T-helper 2 cell treated with Interferon-gamma antibody and Interleukin-4, amounts not matched to agents 100 ng/mL and 5 ng/mL, for 36 hours (primary cell): Measurements from ENCODE around the gene TUBGCP3. TPM values are rescaled to one million over a fixed set of nuclear protein-coding genes. Genes with fewer than 3 reads are reported as not detected.
"Not testable (repeated sequence)": the region's sequence is repeated elsewhere in the genome, so short reads cannot be mapped to it uniquely, and the experiment has no call there.

Experiments used
- intact Hi-C: fragments of 100-400 bp; cut with micrococcal nuclease; formaldehyde crosslinking; loops from one replicate; pipeline ENCODE4 v1.15.1; 2023
- total RNA-seq: library from RNA; stranded (reverse); gene quantifications from 2 replicates; pipeline ENCODE4 v1.2.3, GENCODE V29; 2022

The TUBGCP3 gene, protein sequence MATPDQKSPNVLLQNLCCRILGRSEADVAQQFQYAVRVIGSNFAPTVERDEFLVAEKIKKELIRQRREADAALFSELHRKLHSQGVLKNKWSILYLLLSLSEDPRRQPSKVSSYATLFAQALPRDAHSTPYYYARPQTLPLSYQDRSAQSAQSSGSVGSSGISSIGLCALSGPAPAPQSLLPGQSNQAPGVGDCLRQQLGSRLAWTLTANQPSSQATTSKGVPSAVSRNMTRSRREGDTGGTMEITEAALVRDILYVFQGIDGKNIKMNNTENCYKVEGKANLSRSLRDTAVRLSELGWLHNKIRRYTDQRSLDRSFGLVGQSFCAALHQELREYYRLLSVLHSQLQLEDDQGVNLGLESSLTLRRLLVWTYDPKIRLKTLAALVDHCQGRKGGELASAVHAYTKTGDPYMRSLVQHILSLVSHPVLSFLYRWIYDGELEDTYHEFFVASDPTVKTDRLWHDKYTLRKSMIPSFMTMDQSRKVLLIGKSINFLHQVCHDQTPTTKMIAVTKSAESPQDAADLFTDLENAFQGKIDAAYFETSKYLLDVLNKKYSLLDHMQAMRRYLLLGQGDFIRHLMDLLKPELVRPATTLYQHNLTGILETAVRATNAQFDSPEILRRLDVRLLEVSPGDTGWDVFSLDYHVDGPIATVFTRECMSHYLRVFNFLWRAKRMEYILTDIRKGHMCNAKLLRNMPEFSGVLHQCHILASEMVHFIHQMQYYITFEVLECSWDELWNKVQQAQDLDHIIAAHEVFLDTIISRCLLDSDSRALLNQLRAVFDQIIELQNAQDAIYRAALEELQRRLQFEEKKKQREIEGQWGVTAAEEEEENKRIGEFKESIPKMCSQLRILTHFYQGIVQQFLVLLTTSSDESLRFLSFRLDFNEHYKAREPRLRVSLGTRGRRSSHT
- total RNA-seq: 68.2 and 68.4 TPM in 2 replicates

DNA sequence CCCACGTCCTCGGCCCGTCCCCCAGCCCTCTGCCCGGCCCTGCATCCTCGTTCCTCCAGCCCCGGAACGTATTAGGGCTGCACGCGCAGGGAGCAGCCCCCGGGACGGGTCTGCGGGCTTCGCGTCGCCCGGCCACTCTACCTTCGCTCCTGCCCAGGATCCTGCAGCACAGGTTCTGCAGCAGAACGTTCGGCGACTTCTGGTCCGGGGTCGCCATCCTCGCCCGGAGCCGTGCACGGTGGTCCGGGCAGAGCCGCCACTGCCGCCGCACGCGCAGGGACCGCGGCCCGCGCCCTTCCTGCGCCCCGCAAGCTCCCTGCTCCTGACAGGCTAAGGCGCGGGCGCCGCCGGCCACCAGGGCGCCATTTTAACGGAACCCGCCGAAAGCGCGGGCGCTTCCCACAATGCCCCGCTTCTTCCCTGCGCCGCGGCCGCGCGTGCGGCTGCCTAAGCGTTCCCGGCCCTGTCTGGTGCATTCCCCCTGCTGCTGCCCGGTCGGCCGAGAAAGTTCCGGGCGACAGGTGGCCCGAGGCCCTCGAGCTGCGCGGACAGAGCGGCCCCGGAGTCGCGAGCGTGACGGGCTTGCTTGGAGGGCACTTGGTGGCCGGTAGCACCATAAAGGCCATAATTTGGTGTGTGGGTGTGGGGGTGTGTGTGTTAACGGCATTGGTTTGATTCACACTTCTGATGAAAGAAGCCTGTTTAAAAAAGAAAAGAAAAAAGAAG lies at the start of gene TUBGCP3:
TUBGCP3 (minus strand) TSS at position 390 of the 726 bp plus-strand sequence; CDS start at position 217, 173 bp downstream.
- intact Hi-C loops: loop anchor here (1.0 to 10.0 kb wide), 5 partner anchors 18 to 1873 kb away; partner anchors contain the start of genes ING1 and LAMP1

DNA sequence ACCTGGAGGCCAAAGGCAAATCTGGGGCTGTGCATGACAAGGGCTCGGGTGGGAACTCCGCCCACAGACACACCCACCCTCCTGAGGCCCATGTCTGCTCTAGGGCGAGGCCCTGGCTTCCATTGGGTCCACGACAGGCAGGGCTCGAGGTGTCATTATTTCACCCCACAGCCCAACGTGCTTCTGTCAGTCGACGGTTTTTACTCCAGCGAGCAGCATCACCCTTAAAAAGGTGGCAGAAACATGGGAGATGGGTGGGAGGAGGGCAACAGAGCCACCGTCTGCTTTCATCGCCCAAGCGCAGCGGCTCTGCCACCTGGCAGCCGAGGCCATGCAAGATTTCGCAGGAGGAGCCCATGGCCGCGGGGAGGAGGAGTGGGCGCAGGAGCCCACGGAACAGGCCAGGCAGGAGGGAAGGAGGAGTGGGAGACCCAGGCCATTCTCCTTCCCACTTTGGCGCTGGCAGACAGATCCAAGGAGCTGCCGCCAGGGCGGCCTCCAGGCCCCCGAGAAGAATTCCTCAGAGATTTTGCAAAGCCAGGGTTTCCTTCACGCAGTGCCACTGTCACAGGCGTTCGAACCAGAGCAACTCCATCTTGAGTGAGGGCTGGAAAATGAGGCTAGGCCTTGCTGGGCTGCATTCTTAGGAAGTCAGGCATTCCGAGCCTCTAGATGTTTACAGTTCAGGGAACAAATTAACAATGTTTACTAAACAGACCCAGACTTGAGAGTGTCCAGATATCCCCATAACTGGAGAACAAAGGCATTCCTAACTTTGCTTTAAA lies 49.3 kb upstream of the TUBGCP3 start:
- intact Hi-C loops: no loop called here

DNA sequence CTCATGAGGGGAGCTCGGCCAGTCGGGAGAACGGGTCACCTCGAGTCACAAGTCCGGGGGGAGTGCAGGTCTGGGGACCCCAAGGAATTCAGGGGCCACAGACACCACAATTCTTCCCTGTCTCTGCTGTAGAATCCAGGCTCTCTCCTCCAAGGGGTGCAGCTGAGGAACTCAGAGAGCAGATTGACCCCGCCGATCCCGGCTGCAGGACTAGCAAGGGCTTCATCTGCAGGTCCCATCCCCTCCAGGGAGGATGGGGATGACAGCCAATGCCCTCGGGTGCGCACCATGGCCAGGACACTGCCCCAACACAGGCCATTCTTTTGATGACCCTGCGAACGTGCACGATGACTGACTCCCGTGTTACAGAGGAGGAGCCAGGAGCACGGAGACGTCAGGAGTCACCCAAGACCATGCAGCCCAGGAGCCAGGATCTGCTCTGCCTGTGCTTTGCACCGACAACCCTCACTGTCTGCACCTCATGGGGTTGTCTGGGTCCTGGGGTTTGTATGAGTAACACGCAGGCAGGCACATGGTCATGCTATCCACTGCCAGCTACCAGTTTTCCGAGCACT lies 48.5 kb upstream of the TUBGCP3 start:
- intact Hi-C loops: no loop called here

DNA sequence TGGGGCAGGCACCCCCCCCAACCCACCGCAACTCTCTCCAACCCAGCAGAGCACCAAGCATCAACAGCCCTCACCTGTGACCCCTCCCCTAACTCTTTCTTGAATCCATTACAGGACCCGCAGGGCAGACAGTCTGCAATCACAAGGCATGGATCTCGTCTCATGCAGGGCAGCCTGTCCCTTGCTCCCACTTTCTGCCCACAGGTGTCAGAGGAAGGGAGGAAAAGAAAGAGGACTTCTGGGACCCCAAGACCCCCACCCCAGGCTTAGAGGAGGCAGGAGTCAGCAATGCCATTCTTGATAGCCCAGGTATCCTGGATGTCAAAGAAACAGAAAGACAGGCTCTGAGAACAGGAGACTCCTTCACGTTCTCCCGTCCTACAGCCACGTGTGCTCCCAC lies 47.4 kb upstream of the TUBGCP3 start:
- intact Hi-C loops: no loop called here

DNA sequence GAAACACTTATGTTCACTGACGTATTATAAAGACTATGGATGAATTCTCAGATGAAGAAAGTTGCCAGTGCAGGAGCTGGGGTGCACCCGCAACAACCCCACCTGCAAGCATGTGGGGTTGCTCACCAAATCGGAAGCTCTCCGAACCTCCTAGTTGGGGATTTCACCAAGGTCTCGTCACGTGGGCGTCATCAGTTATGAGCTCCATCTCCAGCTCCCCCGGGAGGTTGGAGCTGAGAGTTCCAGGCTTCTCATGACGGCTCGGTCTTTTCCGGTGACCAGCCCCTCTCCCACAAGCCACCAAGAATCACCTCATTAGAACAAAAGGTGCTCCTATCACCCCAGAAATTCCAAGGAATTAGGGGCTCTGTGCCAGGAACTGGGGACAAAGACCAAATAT lies 46.1 kb upstream of the TUBGCP3 start:
- intact Hi-C loops: no loop called here

DNA sequence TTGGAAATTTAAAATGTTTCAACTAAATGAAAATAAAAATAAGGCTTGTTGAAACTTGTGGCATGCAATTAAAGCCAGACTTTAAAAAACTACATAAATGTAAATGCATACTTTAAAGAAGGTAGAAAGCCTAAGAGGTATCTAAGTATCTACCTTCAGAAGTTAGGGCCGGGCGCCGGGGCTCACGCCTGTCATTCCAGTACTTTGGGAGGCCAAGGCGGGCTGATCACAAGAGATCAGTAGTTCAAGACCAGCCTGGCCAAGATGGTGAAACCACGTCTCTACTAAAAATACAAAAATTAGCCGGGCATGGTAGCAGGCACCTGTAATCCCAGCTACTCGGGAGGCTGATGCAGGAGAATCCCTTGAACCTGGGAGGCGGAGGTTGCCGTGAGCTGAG lies 42.3 kb upstream of the TUBGCP3 start:
- intact Hi-C loops: not testable (repeated sequence)

DNA sequence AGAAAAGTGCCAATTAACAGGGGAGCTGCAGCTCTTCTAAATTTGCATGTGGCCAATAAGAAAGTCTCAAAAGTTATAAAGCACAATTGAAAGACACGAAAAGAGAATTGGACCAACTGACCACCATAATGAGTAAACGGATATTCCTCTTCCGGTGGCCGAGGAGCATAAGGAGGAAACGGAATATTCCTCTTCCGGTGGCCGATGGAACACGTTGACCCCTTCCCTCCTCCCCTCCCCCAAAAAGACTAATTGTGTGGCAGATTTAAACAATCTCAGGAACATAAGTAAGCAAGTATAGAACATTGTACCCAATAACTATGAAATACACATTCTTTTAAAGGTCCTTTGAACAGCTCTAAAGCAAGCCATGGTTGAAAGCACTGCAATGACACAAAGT lies 41.2 kb upstream of the TUBGCP3 start:
- intact Hi-C loops: no loop called here

DNA sequence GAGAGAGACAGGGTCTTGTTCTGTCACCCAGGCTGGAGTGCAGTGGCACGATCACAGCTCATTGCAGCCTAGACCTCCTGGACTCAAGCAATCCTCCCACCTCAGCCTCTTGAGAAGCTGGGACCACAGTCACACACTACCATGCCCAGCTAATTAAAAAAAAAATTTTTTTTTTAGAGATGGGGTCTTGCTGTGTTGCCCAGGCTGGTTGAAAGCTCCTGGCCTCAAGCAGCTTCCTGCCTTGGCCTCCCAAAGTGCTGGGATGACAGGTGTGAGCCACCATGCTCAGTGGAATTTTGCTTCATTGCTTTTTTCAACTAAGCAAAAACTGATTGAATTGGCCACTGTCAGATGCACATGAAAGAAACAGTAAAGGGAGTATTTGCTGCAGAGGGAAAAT lies 39.7 kb upstream of the TUBGCP3 start:
- intact Hi-C loops: not testable (repeated sequence)

DNA sequence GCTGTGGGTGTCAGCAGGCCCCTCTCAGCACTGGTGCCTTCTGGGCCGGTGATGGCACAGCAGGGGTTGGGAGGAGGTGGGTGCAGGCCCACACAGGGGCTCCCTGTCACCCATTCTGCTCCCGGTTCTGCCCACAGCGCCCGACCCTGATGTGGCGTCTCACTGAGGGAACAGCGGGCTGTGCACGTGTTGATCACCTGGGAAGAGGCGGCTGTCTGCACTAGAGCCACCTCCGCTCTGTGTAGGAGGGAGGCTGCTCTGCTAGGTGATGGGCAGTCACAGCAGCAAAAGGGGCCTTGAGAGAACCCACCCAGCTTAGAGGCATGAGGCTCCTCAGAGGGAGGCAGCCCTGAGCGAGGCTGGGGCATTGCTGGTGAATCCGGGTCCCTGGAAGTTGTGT lies 39.2 kb upstream of the TUBGCP3 start:
- intact Hi-C loops: no loop called here

DNA sequence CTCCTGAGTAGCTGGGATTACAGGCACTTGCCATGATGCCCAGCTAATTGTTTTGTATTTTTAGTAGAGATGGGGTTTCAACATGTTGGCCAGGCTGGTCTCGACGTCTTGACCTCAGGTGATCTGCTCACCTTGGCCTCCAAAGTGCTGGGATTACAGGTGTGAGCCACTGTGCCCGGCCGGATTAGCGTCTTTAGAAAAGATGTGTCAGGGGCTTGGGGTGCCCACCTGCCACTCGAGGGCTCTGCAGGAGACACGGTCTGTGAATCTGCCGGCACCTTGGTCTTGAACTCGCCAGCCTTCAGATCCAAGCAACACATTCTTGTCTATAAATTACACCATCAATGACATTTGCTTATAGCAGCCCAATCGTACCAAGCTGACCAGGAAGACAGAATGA lies 38.8 kb upstream of the TUBGCP3 start:
- intact Hi-C loops: no loop called here

DNA sequence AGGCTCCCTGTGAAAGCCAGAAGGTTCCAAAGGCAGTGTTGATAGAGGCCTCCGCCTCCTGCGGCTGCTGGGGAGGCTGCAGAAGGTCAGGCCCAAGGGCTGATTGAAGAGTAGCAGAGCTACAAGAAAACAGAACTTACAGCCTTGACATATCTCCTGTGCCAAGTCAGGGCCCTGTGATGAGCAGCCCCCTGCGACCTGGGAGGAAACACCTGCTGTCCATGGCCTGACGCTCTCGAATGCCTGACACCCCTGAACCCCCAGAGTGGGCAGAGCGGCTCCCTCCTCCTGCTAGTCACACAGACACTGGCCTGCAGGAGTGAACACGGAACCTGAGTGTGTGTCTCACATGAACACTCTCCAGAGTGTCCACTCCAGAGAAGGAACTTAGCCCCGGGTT lies 38.2 kb upstream of the TUBGCP3 start:
- intact Hi-C loops: no loop called here

DNA sequence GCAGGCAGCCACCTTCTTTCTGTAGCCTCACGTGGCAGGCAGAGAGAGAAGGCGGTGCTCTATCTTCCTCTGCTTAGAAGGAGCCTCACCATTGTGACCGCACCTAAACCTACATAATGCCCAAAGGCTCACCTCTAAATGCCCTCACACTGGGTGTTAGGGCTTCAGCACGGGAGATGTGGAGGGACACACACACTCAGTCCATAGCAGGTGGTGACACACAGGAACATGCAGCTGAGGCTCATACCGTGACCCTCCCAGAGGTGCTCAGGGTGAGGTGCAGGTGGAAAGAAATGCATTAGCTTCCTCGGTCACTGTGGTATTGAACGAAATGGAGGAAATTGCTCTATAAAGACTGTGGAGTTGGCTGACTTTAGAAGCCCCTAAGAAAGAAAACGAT lies 37.7 kb upstream of the TUBGCP3 start:
- intact Hi-C loops: no loop called here

DNA sequence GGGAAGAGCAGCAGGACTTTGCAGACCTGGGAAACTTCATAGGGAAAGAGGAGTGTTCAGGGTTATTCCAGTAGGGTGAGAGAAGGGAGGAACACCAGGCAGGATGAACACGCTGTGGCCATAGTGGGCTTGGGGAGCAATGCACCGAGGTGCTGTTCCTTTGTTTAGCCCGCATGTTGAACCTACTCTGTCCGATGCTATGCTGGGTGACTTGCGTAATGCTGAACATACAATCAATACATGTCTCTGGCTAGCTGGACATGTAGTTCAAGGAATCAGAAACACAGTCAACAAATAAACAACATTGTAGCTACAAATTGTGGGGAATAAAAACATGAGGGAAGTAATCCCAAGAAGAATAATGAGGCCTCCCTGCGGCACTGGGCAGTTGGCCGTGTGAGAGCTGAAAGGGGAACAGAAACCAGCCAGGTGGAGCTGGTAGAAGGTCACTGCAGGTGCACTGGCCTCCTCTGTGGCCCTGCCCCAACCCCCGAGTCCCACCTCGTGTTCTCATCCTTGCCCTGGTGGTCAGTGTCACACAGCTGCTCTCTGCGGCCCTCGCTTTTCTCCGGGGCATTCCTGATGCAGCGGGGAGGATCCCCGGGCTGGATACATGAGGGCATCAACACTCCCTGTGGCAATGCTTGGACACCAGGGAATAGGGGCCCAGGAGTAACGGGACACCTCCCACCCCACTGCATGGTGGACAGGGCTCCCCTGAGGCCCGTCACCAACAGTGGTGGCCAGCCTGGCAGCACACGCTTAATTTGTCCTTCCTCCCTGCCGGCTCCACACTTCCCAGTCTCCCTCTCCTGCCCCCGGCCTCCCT lies 36.9 kb upstream of the TUBGCP3 start:
- intact Hi-C loops: no loop called here

DNA sequence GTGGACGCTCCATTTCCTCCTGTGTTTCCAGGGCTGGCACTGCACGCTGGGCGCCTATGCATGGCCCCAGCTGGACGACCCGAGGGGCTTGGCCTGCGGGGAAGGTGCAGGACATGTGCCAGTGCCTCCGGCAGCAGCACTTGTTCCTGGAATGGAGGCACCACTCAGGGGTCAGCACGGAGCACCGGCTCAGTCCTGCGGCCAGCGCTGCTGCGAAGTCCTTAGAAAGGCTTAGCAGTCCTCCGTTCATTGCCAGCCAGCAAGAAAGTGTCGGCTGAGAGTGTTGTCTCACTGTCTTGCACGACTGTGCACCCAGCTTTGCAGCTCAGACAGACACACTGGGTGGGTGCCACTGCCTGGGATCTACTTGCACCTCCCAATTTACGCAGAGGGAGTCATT lies 36.1 kb upstream of the TUBGCP3 start:
- intact Hi-C loops: no loop called here

DNA sequence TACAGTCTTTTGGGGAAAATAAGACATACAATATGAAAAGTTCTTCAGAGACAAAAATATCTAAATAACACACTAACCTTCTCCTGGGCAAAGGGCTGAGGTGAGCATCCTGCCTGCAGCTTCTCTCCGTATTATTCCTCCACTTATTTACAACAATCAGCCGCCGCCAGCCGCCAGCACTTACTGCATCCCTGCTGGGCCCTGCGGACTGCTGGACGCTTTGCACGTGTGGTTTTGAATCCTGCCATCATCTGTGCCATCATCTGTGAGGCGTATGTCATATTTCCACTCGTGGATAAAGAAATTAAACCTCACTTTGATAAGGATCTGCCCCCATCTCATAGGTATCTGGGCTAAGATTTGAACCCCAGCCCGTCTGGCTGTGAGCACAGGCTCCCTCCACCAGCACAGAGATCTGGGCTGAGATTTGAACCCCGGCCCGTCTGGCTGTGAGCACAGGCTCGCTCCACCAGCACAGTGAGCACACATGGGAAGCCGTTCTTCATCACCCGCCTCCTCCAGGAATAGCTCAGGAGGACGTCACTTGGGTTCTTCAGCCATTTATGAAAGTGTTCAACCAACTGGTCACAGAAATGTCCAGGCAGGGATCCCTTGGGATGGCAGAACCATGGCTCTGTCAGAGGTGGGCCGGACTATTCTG lies 35.2 kb upstream of the TUBGCP3 start:
- intact Hi-C loops: no loop called here

DNA sequence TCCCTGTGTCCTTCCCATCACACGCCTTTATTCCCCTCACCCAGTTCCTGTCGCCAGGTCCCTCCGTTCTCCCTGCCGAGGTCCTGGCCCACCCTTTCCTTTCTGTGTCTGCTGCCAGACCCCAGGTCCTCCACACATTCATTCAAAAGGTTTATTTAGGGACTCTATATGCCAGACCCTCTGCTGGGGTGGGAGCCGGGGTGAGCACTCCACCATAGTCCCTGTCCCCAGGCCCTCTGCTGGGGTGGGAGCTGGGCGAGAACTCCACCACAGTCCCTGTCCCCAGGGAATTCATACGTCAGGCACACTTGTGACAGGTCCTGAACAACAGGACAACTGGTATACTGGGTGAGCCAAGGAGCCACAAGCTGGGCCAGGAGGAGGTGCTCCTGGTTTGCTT lies 34.4 kb upstream of the TUBGCP3 start:
- intact Hi-C loops: no loop called here

DNA sequence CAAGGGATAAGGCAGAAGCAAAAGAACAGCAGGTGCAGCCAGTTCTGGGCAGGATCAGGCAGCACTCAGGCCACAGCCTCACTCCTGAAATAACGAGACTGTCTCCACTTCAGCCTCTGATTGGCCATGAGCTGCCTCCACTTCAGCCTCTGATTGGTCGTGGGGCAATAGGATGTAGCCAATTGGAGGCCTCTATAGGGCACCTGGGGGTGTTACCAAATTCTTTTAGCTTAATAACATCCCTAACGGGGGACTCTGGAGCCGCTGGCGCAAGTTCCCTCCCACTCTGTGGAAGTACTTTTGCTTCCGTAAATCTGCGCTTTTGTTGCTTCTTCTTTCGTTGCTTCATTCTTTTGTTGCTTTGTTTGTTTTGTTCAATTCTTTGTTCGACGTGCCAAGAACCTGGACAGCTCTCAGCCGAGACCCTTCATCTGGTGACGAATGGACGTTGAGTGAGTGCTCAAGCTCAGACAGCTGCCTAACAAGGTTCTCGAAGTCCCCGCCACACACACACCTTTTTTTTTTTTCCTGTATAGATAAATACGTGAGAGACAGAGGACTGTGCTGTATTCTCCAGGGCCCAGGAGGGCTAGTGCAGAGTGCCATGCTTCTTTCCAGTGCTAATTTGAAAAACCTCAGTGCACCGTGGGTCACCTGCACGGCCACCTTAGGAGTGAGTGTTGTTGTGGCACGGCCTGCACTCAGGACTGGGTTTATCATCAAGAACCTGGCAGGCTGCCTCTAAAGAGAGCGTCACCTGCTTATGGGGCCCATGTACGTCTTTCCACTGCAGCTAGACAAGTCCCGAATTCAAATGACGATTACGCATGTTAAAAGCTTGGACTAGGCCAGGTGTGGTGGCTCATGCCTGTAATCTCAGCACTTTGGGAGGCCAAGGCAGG lies 32.0 kb upstream of the TUBGCP3 start:
- intact Hi-C loops: no loop called here

DNA sequence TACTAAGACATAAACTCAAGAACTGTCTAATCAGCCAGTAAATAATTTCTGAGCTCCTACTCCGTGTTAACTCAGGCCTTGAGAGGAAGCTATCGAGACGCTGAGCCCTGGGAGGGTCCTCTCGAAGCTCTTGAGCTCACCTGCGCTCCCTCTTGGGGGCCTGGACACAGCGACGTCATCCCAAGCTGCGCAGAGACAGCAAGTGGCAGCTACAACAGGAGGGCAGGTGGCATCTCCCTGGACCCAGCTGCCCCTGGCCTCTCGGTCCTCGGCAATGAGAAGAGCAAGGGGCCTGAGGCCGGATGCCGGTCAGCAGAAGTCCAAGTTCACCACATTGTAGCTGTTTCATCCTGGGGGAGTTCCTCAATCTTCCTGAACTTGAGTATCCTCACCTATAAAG lies 30.5 kb upstream of the TUBGCP3 start:
- intact Hi-C loops: no loop called here
